Ishikawa (cell line): ENCODE measurements around the gene SLC25A6.

ENCODE experiments used
- CEBPB ChIP-seq: IDR thresholded peaks from 2 replicates; pipeline ENCODE4 v1.6.1; 2012
- CREB1 ChIP-seq: IDR thresholded peaks from 2 replicates; pipeline ENCODE4 v1.6.1; 2012; ENCODE audit warnings: low read depth
- EGR1 ChIP-seq: IDR thresholded peaks from 2 replicates; pipeline ENCODE4 v1.6.1; 2012
- EP300 ChIP-seq: IDR thresholded peaks from 2 replicates; pipeline ENCODE4 v1.6.1; 2012; ENCODE audit warnings: borderline replicate concordance
- FOXM1 ChIP-seq: IDR thresholded peaks from 2 replicates; pipeline ENCODE4 v1.6.1; 2012; ENCODE audit warnings: low read depth, borderline replicate concordance
- NFIC ChIP-seq: IDR thresholded peaks from 2 replicates; pipeline ENCODE4 v1.6.1; 2012
- RAD21 ChIP-seq: IDR thresholded peaks from 2 replicates; pipeline ENCODE4 v1.6.1; 2012; ENCODE audit warnings: low read depth
- REST ChIP-seq: IDR thresholded peaks from 2 replicates; pipeline ENCODE4 v1.6.1; 2012; ENCODE audit warnings: low read depth, mild to moderate bottlenecking
- TAF1 ChIP-seq: IDR thresholded peaks from 2 replicates; pipeline ENCODE4 v1.6.1; 2012; ENCODE audit warnings: low read depth, mild to moderate bottlenecking
- TCF12 ChIP-seq: IDR thresholded peaks from 2 replicates; pipeline ENCODE4 v1.6.1; 2012; ENCODE audit warnings: low read depth
- TEAD4 ChIP-seq: IDR thresholded peaks from 2 replicates; pipeline ENCODE4 v1.6.1; 2012
- USF1 ChIP-seq: IDR thresholded peaks from 2 replicates; pipeline ENCODE4 v1.6.1; 2012
- YY1 ChIP-seq: IDR thresholded peaks from 2 replicates; pipeline ENCODE4 v1.6.1; 2012; ENCODE audit warnings: low read depth
- ZBTB7A ChIP-seq: IDR thresholded peaks from 2 replicates; pipeline ENCODE4 v1.6.1; 2012; ENCODE audit warnings: low read depth
- TF ChIP-seq, protein P1 (sequence below): IDR thresholded peaks from 2 replicates; pipeline ENCODE4 v1.6.1; 2012

SLC25A6 gene

DNA sequence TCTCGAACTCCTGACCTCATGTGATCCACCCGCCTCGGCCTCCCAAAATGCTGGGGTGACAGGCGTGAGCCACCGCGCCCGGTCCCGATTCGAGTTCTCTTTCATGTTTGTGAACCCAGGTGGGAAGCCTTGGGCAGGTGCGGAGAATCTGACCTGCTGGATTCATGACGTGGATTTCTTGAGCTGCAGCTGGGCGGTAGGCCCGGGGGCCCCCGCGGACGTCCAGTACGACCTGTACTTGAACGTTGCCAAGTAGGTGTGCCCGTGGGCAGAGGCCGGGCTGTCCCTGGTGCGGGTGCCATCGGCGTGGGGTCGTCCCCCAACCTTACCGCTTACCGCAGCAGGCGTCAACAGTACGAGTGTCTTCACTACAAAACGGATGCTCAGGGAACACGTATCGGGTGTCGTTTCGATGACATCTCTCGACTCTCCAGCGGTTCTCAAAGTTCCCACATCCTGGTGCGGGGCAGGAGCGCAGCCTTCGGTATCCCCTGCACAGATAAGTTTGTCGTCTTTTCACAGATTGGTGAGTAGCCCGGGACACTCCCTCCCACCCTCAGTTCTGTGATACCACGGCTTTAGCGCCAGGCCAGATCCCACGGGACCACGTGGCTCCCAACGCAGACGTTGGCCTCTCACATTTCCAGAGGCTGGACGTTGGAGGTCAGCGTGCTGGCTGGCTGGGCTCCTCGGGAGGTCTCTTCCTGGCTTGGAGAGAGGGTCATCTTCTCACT, 39.8 kb downstream of the SLC25A6 start:
- no peak for TF ChIP-seq NFIC
- TF ChIP-seq CEBPB: no peak
- TF ChIP-seq TCF12: no peak
- no peak for TF ChIP-seq EGR1
- no peak for TF ChIP-seq EP300
- no peak for TF ChIP-seq RAD21
- no peak for TF ChIP-seq TAF1
- no peak for TF ChIP-seq TEAD4
- TF ChIP-seq, protein P1, sequence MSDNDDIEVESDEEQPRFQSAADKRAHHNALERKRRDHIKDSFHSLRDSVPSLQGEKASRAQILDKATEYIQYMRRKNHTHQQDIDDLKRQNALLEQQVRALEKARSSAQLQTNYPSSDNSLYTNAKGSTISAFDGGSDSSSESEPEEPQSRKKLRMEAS: no peak
- TF ChIP-seq USF1: no peak
- TF ChIP-seq ZBTB7A: no peak
- TF ChIP-seq FOXM1: no peak

DNA sequence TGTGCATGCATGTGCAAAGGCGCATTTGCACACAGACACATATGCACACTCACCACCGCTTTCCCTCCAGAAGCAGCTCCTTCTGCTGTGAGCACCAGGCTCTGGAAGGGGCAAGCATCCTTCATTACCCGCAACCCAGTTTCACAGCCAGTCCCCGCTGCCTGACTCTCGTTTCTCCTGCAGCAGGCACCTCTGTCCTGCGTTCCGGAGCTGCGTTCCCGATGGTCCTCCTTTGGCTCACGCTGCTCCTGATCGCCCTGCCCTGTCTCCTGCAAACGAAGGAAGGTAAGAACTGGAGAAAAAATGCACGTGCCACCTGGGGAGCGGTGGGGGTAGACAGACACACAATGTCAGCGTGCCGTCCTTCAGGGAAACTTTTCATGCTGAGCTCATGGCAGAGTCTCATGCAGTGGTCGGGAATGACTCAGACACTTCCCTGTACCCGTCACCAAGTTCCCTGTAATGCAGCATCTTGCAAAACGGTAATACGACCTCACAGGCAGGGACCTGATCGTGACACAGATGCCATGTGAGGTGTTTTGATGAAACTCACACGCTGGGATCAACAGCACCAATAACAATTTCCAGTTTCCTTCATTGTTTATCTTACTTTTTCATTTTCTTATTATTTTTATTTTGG, 50.2 kb downstream of the SLC25A6 start:
- TF ChIP-seq CEBPB: no peak
- TF ChIP-seq NFIC: no peak
- no peak for TF ChIP-seq CREB1
- TF ChIP-seq EP300: no peak

DNA sequence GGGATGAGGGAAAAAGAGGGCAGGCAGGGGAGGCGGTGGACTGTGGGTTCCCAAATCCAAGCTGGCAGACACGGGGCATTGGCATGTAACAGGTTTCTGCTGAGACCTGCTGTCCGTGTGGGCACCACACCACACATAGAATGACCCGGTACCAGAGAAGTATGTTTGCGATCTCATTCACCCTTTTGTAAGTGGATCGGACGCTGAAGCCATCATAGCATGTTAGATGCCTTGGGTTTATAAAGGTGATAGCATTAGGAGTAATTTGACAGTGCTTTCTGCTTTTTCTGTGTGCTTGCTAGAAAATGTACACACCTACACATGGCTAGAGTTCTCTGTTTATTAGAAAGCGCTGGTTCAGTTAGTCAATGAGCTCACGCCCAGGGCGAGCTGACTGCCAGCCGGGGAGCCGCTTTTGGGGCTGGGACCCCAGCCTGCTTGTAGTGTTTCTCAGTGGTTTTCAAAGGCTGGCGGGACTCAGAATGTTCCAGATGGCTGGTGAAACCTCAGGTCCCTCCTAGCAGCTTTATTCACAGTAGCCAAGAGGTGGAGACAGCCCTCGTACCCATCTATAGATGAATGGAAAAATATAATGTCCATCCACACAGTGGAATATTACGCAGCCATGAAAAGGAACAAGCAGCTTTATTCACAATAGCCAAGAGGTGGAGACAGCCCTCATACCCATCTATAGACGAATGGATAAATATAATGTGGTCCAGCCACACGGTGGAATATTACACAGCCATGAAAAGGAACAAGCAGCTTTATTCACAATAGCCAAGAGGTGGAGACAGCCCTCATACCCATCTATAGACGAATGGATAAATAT, 54.7 kb downstream of the SLC25A6 start:
- no peak for TF ChIP-seq TCF12
- no peak for TF ChIP-seq CREB1
- TF ChIP-seq ZBTB7A: no peak
- TF ChIP-seq EP300: no peak
- no peak for TF ChIP-seq USF1
- no peak for TF ChIP-seq REST
- TF ChIP-seq NFIC: no peak
- no peak for TF ChIP-seq EGR1
- TF ChIP-seq, protein P1: no peak
- TF ChIP-seq YY1: no peak
- TF ChIP-seq TEAD4: no peak
- TF ChIP-seq CEBPB: no peak

DNA sequence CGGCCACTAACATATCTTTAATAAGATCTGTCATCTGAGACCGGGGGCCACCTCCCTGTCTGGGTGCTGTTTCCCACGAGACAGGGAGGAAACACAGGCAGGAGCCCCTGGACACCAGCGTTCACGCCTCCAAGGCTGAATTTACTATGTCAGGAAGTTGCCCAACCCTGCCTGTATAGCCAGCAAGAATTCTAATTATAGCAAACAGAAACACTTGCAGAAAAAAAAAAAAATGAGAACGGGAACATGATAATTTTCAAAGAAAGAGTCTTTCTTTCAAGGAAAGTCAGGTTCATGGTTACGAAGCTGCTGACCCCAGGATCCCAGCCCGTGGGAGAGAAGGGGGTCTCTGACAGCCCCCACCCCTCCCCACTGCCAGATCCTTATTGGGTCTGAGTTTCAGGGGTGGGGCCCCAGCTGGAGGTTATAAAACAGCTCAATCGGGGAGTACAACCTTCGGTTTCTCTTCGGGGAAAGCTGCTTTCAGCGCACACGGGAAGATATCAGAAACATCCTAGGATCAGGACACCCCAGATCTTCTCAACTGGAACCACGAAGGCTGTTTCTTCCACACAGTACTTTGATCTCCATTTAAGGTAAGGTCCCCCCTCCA, 55.5 kb downstream of the SLC25A6 start, which contains the start of gene IL3RA:
TSS of gene IL3RA (plus strand) at position 455 of the 613 bp plus-strand sequence. CDS start 4,981 bp downstream, outside the sequence.
- TF ChIP-seq EP300 (no peak), TEAD4 (no peak), REST (no peak), ZBTB7A (no peak), CEBPB (no peak), TAF1 (no peak), RAD21 (no peak), EGR1 (no peak), CREB1 (no peak), USF1 (no peak), FOXM1 (no peak), NFIC (no peak), YY1 (no peak), TCF12 (no peak)
- TF ChIP-seq, protein P1: no peak
